ENCODE measurements around the gene SCD5. TPM values are rescaled to one million over a fixed set of nuclear protein-coding genes. Genes with fewer than 3 reads are reported as not detected.

Gene SCD5
- total and polyA plus RNA-seq, 2 of the 8 experiments (the other 6 are each of a cell fraction or from before 2014, with no cell fraction given), result 0.92 to 1.2 TPM

DNA sequence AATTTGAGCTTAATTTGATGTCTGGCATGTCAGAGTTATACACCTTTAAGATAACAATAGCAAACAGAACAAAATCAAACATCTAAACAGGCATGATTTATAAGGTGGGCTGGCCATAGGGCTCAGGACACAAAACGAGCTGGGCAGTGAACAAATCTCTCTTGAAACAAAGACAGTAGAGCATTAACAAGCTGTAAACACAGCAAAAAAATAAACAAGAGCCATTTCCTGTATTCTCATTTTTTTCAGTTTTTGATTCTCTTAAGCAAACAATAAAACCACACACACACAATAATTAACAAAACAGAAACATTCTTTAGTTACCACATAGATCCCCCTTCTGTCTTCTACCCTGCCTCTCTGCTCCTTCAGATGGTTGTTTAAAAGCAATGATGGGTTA lies 168.5 kb downstream of the SCD5 start (continued):
- TF ChIP-seq, protein P1, sequence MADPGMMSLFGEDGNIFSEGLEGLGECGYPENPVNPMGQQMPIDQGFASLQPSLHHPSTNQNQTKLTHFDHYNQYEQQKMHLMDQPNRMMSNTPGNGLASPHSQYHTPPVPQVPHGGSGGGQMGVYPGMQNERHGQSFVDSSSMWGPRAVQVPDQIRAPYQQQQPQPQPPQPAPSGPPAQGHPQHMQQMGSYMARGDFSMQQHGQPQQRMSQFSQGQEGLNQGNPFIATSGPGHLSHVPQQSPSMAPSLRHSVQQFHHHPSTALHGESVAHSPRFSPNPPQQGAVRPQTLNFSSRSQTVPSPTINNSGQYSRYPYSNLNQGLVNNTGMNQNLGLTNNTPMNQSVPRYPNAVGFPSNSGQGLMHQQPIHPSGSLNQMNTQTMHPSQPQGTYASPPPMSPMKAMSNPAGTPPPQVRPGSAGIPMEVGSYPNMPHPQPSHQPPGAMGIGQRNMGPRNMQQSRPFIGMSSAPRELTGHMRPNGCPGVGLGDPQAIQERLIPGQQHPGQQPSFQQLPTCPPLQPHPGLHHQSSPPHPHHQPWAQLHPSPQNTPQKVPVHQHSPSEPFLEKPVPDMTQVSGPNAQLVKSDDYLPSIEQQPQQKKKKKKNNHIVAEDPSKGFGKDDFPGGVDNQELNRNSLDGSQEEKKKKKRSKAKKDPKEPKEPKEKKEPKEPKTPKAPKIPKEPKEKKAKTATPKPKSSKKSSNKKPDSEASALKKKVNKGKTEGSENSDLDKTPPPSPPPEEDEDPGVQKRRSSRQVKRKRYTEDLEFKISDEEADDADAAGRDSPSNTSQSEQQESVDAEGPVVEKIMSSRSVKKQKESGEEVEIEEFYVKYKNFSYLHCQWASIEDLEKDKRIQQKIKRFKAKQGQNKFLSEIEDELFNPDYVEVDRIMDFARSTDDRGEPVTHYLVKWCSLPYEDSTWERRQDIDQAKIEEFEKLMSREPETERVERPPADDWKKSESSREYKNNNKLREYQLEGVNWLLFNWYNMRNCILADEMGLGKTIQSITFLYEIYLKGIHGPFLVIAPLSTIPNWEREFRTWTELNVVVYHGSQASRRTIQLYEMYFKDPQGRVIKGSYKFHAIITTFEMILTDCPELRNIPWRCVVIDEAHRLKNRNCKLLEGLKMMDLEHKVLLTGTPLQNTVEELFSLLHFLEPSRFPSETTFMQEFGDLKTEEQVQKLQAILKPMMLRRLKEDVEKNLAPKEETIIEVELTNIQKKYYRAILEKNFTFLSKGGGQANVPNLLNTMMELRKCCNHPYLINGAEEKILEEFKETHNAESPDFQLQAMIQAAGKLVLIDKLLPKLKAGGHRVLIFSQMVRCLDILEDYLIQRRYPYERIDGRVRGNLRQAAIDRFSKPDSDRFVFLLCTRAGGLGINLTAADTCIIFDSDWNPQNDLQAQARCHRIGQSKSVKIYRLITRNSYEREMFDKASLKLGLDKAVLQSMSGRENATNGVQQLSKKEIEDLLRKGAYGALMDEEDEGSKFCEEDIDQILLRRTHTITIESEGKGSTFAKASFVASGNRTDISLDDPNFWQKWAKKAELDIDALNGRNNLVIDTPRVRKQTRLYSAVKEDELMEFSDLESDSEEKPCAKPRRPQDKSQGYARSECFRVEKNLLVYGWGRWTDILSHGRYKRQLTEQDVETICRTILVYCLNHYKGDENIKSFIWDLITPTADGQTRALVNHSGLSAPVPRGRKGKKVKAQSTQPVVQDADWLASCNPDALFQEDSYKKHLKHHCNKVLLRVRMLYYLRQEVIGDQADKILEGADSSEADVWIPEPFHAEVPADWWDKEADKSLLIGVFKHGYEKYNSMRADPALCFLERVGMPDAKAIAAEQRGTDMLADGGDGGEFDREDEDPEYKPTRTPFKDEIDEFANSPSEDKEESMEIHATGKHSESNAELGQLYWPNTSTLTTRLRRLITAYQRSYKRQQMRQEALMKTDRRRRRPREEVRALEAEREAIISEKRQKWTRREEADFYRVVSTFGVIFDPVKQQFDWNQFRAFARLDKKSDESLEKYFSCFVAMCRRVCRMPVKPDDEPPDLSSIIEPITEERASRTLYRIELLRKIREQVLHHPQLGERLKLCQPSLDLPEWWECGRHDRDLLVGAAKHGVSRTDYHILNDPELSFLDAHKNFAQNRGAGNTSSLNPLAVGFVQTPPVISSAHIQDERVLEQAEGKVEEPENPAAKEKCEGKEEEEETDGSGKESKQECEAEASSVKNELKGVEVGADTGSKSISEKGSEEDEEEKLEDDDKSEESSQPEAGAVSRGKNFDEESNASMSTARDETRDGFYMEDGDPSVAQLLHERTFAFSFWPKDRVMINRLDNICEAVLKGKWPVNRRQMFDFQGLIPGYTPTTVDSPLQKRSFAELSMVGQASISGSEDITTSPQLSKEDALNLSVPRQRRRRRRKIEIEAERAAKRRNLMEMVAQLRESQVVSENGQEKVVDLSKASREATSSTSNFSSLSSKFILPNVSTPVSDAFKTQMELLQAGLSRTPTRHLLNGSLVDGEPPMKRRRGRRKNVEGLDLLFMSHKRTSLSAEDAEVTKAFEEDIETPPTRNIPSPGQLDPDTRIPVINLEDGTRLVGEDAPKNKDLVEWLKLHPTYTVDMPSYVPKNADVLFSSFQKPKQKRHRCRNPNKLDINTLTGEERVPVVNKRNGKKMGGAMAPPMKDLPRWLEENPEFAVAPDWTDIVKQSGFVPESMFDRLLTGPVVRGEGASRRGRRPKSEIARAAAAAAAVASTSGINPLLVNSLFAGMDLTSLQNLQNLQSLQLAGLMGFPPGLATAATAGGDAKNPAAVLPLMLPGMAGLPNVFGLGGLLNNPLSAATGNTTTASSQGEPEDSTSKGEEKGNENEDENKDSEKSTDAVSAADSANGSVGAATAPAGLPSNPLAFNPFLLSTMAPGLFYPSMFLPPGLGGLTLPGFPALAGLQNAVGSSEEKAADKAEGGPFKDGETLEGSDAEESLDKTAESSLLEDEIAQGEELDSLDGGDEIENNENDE (IDR thresholded peaks at IDR 0.05; ENCODE audit: insufficient replicate concordance, low read length), result no peak
- TF ChIP-seq, protein P2, sequence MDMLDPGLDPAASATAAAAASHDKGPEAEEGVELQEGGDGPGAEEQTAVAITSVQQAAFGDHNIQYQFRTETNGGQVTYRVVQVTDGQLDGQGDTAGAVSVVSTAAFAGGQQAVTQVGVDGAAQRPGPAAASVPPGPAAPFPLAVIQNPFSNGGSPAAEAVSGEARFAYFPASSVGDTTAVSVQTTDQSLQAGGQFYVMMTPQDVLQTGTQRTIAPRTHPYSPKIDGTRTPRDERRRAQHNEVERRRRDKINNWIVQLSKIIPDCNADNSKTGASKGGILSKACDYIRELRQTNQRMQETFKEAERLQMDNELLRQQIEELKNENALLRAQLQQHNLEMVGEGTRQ (IDR thresholded peaks at IDR 0.05; ENCODE audit: low read length), result no peak
- TF ChIP-seq TAF1 (IDR thresholded peaks at IDR 0.05; ENCODE audit: low read depth, low read length) (no peak), CHD1 (IDR thresholded peaks at IDR 0.05; ENCODE audit: low read depth, low read length) (no peak), PHF8 (conservative IDR thresholded peaks at IDR 0.05; ENCODE audit: low read depth, low read length) (no peak), SUZ12 (IDR thresholded peaks at IDR 0.05; ENCODE audit: low read length) (no peak), CBX8 (IDR thresholded peaks at IDR 0.05; ENCODE audit: borderline replicate concordance, low read depth, low read length) (no peak)
